MM.1S (cell line): ENCODE results near the gene ECHS1.
A peak's percentile ranks its signal among the peaks of the same experiment; 100 is the strongest.

Experiments
- DNase-seq: peaks from one replicate; pipeline ENCODE4 v3.0.0-alpha.2; 2015
- H2AFZ ChIP-seq: fragments of 300-600 bp; sonication (generic); 2 replicates; pipeline ENCODE4 v1.6.0; 2016; ENCODE audit warnings: antibody characterized with exemption, low read length
- H3F3A ChIP-seq: fragments of 300-600 bp; sonication (generic); 2 replicates; pipeline ENCODE4 v1.6.1; 2016; ENCODE audit warnings: mild to moderate bottlenecking, antibody characterized with exemption, low read length, moderate library complexity, mixed read lengths; ENCODE audit not compliant: insufficient read depth
- H3K27ac ChIP-seq: fragments of 300-600 bp; sonication (generic); 2 replicates; pipeline ENCODE4 v1.5.1; 2016; ENCODE audit warnings: mild to moderate bottlenecking, low read length
- H3K27me3 ChIP-seq: fragments of 300-600 bp; sonication (generic); replicated peaks from 2 replicates; pipeline ENCODE4 v1.6.0; 2016; ENCODE audit warnings: low read length; ENCODE audit not compliant: insufficient read depth
- H3K36me3 ChIP-seq: fragments of 300-600 bp; sonication (generic); replicated peaks from 2 replicates; pipeline ENCODE4 v1.6.1; 2016; ENCODE audit warnings: mild to moderate bottlenecking, low read length, mixed read lengths; ENCODE audit not compliant: insufficient read depth
- H3K4me1 ChIP-seq: fragments of 300-600 bp; sonication (generic); 2 replicates; pipeline ENCODE4 v1.6.1; 2016; ENCODE audit warnings: low read length, mixed read lengths
- H3K4me2 ChIP-seq: fragments of 300-600 bp; sonication (generic); 2 replicates; pipeline ENCODE4 v1.6.0; 2016; ENCODE audit warnings: low read depth, low read length
- H3K4me3 ChIP-seq: fragments of 300-600 bp; sonication (generic); 2 replicates; pipeline ENCODE4 v1.5.1; 2016; ENCODE audit warnings: low read length, mixed read lengths
- H3K79me2 ChIP-seq: fragments of 300-600 bp; sonication (generic); 2 replicates; pipeline ENCODE4 v1.6.1; 2016; ENCODE audit warnings: mixed run types, low read length, mixed read lengths
- H3K9ac ChIP-seq: fragments of 300-600 bp; sonication (generic); 2 replicates; pipeline ENCODE4 v1.6.1; 2016; ENCODE audit warnings: low read length, mixed read lengths
- H3K9me2 ChIP-seq: fragments of 300-600 bp; sonication (generic); replicated peaks from 2 replicates; pipeline ENCODE4 v1.6.1; 2016; ENCODE audit warnings: mild to moderate bottlenecking, low read length, mixed read lengths; ENCODE audit not compliant: insufficient read depth
- H3K9me3 ChIP-seq: fragments of 300-600 bp; sonication (generic); replicated peaks from 2 replicates; pipeline ENCODE4 v1.6.1; 2016; ENCODE audit warnings: mild to moderate bottlenecking, low read length, mixed read lengths; ENCODE audit not compliant: insufficient read depth
- H4K20me1 ChIP-seq: fragments of 300-600 bp; sonication (generic); 2 replicates; pipeline ENCODE4 v1.6.1; 2016; ENCODE audit warnings: mild to moderate bottlenecking, low read length, moderate library complexity, mixed read lengths; ENCODE audit not compliant: insufficient read depth
- CTCF ChIP-seq: fragments of 300-600 bp; sonication (generic); IDR thresholded peaks from 2 replicates; pipeline ENCODE4 v1.5.1; 2016; ENCODE audit warnings: antibody characterized with exemption, low read length, mixed read lengths
- EZH2 ChIP-seq: fragments of 300-600 bp; sonication (generic); optimal IDR thresholded peaks from 2 replicates; pipeline ENCODE3; 2017; ENCODE audit warnings: low read depth, mild to moderate bottlenecking, antibody characterized with exemption, low read length, mixed read lengths
- EZH2phosphoT487 ChIP-seq: fragments of 300-600 bp; sonication (generic); IDR thresholded peaks from 2 replicates; pipeline ENCODE4 v1.6.1; 2018; ENCODE audit warnings: antibody characterized with exemption, low read length

ECHS1 gene

DNA sequence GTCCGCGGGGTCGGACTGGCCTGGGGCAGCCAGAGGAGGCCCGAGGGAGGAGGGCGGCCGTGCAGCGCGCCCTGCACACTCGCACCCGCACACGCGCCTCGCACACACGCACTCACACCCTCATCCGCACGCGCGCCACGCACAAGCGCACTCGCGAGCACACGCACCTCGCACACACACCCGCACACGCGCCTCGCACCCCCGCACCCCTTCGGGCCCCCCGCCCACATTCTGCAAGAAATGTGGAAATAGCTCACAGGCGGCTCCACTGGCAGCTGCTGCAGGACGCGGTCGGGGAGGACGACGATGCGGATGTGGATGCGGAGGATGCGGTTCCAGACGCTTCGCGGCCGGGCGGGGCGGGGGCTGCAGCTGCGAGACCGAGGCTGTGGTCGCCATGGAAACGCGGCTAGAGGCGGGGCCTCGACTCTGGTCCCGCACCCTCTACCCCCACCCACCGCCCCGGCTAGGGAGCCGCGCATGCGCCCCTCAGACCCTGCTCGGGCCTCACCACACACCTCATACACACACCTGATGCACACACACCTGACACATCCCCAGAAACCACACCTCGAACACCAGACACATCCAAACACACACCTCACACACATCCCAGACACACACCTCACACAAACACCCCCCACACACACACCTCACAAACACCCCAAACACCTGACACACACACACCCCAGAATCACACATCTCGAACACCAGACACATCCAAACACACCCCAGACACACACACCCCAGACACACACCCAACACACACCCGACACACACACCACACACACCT, 36.4 kb downstream of the ECHS1 start, which contains the start of gene CALY:
Gene CALY (minus strand): TSS at position 320 of the 793 bp plus-strand sequence. CDS start 7,907 bp downstream, outside the sequence.
- H3K27ac ChIP-seq: no peak within 1 kb of the TSS
- H2AFZ ChIP-seq: no peak within 1 kb of the TSS
- no peak within 1 kb of the TSS for H3K9ac ChIP-seq
- H3K4me3 ChIP-seq: no peak within 1 kb of the TSS
- no peaks in the 10 kb centered on the region for H3K9me2 ChIP-seq
- H3K4me2 ChIP-seq: peak within 1 kb of the TSS; percentile 27; the same call in 1 of the 2 replicates
- DNase-seq: no peak
- no peaks in the 10 kb centered on the region for H3K36me3 ChIP-seq
- H3K9me3 ChIP-seq: no peaks in the 10 kb centered on the region
- no peaks in the 10 kb centered on the region for H3K4me1 ChIP-seq
- TF ChIP-seq CTCF (no peak), EZH2 (no peak), EZH2phosphoT487 (no peak)
- no peaks in the 10 kb centered on the region for H3F3A ChIP-seq
- no peaks in the 10 kb centered on the region for H4K20me1 ChIP-seq
- peaks cover 48% of the 10 kb centered on the region for H3K27me3 ChIP-seq
- H3K79me2 ChIP-seq: no peaks in the 10 kb centered on the region

GRCh38 chr10:133336118-133336576, 37.0 kb downstream of the ECHS1 start:
- Histone ChIP-seq H3K9me3 (no peaks in the 10 kb centered on the region), H3K9ac (no peak overlapping the region), H3K9me2 (no peaks in the 10 kb centered on the region), H3K79me2 (no peaks in the 10 kb centered on the region), H4K20me1 (no peaks in the 10 kb centered on the region), H3K27ac (no peak overlapping the region), H3K36me3 (no peaks in the 10 kb centered on the region), H3K4me1 (no peaks in the 10 kb centered on the region), H3K4me3 (no peak overlapping the region), H2AFZ (no peak overlapping the region), H3K27me3 (peaks cover 48% of the 10 kb centered on the region), H3F3A (no peaks in the 10 kb centered on the region), H3K4me2 (no peak overlapping the region)
- TF ChIP-seq EZH2phosphoT487 (no peak), CTCF (no peak), EZH2 (no peak)
- no peak for DNase-seq

GRCh38 chr10:133335246-133336117, 37.7 kb downstream of the ECHS1 start:
- Histone ChIP-seq H3K4me2 (peak overlapping the region; percentile 27; the same call in 1 of the 2 replicates), H2AFZ (no peak overlapping the region), H3K27me3 (peaks cover 47% of the 10 kb centered on the region), H3K9me2 (no peaks in the 10 kb centered on the region), H3K9me3 (no peaks in the 10 kb centered on the region), H3K9ac (no peak overlapping the region), H3K4me3 (no peak overlapping the region), H3K79me2 (no peaks in the 10 kb centered on the region), H4K20me1 (no peaks in the 10 kb centered on the region), H3K36me3 (no peaks in the 10 kb centered on the region), H3K4me1 (no peaks in the 10 kb centered on the region), H3F3A (no peaks in the 10 kb centered on the region), H3K27ac (no peak overlapping the region)
- no peak for DNase-seq
- TF ChIP-seq CTCF (no peak), EZH2phosphoT487 (no peak), EZH2 (no peak)
